Testis (tissue), 3 donors: ENCODE results near the gene CCL13. TPM values are rescaled to one million over a fixed set of nuclear protein-coding genes. Genes with fewer than 3 reads are reported as not detected.

Source experiments
- DNase-seq: peaks from one replicate; pipeline ENCODE4 v3.0.0-alpha.2; 2019
- H3K27ac ChIP-seq, 2 donors: fragments of 200-600 bp; sonication (generic); one replicate each; pipeline ENCODE4 v1.5.1; 2019
- H3K27me3 ChIP-seq: fragments of 200-600 bp; sonication (generic); one replicate; pipeline ENCODE4 v1.5.1; 2019
- H3K36me3 ChIP-seq: fragments of 200-600 bp; sonication (generic); one replicate; pipeline ENCODE4 v1.5.1; 2017; ENCODE audit warnings: low read depth; ENCODE audit errors: missing control alignments
- H3K4me1 ChIP-seq: fragments of 200-600 bp; sonication (generic); one replicate; pipeline ENCODE4 v1.5.1; 2019
- H3K4me3 ChIP-seq, 2 donors: fragments of 200-600 bp; sonication (generic); one replicate each; pipeline ENCODE4 v1.5.1; 2017 to 2019
- H3K9me3 ChIP-seq: fragments of 200-600 bp; sonication (generic); one replicate; pipeline ENCODE4 v1.5.1; 2017
- CTCF ChIP-seq, 3 experiments: fragments of 450-650 bp in 2 of 3; fragments of 200-600 bp in 1 of 3; sonication (generic) in 1 of 3; IDR thresholded peaks; one replicate each; pipeline ENCODE4 v1.5.1; 2016 to 2019; ENCODE audit warnings: antibody characterized with exemption in 3 of 3, mild to moderate bottlenecking in 2 of 3, moderate library complexity in 1 of 3
- POLR2A ChIP-seq: fragments of 450-650 bp; IDR thresholded peaks from one replicate; pipeline ENCODE4 v1.6.1; 2017; ENCODE audit warnings: antibody characterized with exemption, mild to moderate bottlenecking, moderate library complexity
- WGBS, 2 donors: methylation state at CpG; one replicate each; pipeline ENCODE4 v1.1.5; 2018; 5-methylcytosine and 5-hydroxymethylcytosine counted together
- intact Hi-C: fragments of 100-400 bp; cut with DNase I; formaldehyde crosslinking; loops from one replicate; pipeline ENCODE4 v1.15.1; 2023; ENCODE audit warnings: low total_unique reads
- polyA plus RNA-seq: library from polyadenylated mRNA; stranded (reverse); fragments of 350-450 nt; fragmentation: Illumina TruSeq; extraction: RNeasy Lipid Tissue Mini Kit (QIAGEN cat#74804); gene quantifications from one replicate; pipeline ENCODE4 v1.2.3, GENCODE V29; 2014; ENCODE audit warnings: low read depth, low replicate concordance; ENCODE audit not compliant: insufficient read depth
- total RNA-seq, 2 donors: library from RNA; depleted of rRNA; stranded (reverse); fragments of >200 nt; gene quantifications; one replicate each; pipeline ENCODE4 v1.2.3, GENCODE V29; 2016

Gene CCL13
- total and polyA plus RNA-seq, 3 donors from 2014 or later = 5.2 TPM; not detected in 2

GRCh38 chr17:34401165-34401564 lies 44.9 kb downstream of the CCL13 start:
- Histone ChIP-seq H3K27ac (no peak overlapping the region), H3K27me3 (no peaks in the 10 kb centered on the region), H3K4me1 (no peaks in the 10 kb centered on the region), H3K4me3 (no peak overlapping the region), H3K36me3 (no peaks in the 10 kb centered on the region), H3K9me3 (no peaks in the 10 kb centered on the region)
- DNase-seq = no peak
- 88 to 94% methylated on average over 5 of the region's 5 CpGs for WGBS, 2 donors
- intact Hi-C loops = no loop called here
- TF ChIP-seq CTCF (IDR thresholded peaks at IDR 0.05) (no peak), POLR2A (no peak)

GRCh38 chr17:34403006-34403405 lies 46.7 kb downstream of the CCL13 start:
- Histone ChIP-seq H3K27ac (no peak overlapping the region), H3K36me3 (no peaks in the 10 kb centered on the region), H3K27me3 (no peaks in the 10 kb centered on the region), H3K4me3 (no peak overlapping the region), H3K9me3 (no peaks in the 10 kb centered on the region), H3K4me1 (no peaks in the 10 kb centered on the region)
- 62 to 65% methylated on average over 4 of the region's 4 CpGs for WGBS, 2 donors
- intact Hi-C loops = no loop called here
- no peak for TF ChIP-seq POLR2A
- TF ChIP-seq CTCF (IDR thresholded peaks at IDR 0.05) = no peak
- no peak for DNase-seq

- Histone ChIP-seq H3K4me1 (no peaks in the 10 kb centered on the region), H3K27ac (no peak overlapping the region), H3K4me3 (no peak overlapping the region), H3K27me3 (no peaks in the 10 kb centered on the region), H3K9me3 (no peaks in the 10 kb centered on the region), H3K36me3 (no peaks in the 10 kb centered on the region)
- no peak for TF ChIP-seq CTCF (IDR thresholded peaks at IDR 0.05)
- TF ChIP-seq POLR2A = no peak
- intact Hi-C loops = no loop called here
- 88 to 91% methylated on average over 6 of the region's 6 CpGs for WGBS, 2 donors
- DNase-seq = no peak
These were observed 49.9 kb downstream of the CCL13 start for GRCh38 chr17:34406226-34406625.

Other genes with a start within 250 kb of the CCL13 start
- gene CCL2, start 101.2 kb upstream of the CCL13 start, total RNA-seq = 1 to 10 TPM; 1.0 to 4.4 TPM
- 35.8 TPM for gene CCL2, start 101.2 kb upstream of the CCL13 start, polyA plus RNA-seq
- not detected for gene CCL7, start 86.3 kb upstream of the CCL13 start, total RNA-seq
- gene CCL7, start 86.3 kb upstream of the CCL13 start, polyA plus RNA-seq = not detected
- gene CCL11, start 70.7 kb upstream of the CCL13 start, total RNA-seq = not detected
- gene CCL11, start 70.7 kb upstream of the CCL13 start, polyA plus RNA-seq = not detected
- under 1 TPM; 0.39 to 0.56 TPM for gene CCL8, start 37.0 kb upstream of the CCL13 start, total RNA-seq
- 5.0 TPM for gene CCL8, start 37.0 kb upstream of the CCL13 start, polyA plus RNA-seq
- gene CCL1, start 6.8 kb downstream of the CCL13 start, total RNA-seq = 1 to 10 TPM in 1 of 2 donors, not detected in 1; 1.5 TPM
- not detected for gene CCL1, start 6.8 kb downstream of the CCL13 start, polyA plus RNA-seq
- 1 to 10 TPM; 2.6 to 3.1 TPM for gene TMEM132E, start 223.1 kb downstream of the CCL13 start, total RNA-seq
- gene TMEM132E, start 223.1 kb downstream of the CCL13 start, polyA plus RNA-seq = 3.6 TPM